ENCODE measurements around the gene TEX2. TPM values are rescaled to one million over a fixed set of nuclear protein-coding genes. Genes with fewer than 3 reads are reported as not detected.
"Not testable (repeated sequence)": the region's sequence is repeated elsewhere in the genome, so short reads cannot be mapped to it uniquely, and the experiment has no call there.

The TEX2 gene
- total and polyA plus RNA-seq, 4 experiments from 2014 or later, result 7.9 to 13.1 (median 10.7) TPM

DNA sequence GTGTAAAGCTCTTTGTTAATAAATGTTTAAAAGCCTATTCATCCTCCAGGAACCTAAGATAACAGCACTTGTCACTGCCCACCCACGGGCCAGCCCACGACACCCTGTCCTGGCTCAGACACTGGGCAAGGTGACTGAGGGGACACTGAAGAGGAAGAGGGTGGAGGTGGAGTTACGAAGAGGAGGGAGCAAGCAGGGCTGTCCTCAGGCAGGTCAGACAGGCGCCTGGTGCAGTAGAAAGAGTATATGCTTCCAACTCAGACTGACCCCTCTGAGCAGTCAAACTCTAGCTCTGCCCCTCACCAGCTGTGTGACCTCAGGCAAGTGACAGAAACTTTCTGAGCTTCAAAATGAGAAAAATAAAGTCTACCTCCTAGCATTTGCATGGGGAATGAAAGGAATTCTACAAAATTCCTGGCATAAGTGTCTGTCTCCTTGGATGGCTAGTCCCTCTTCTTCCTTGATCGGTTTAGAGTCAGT, 22.8 kb downstream of the TEX2 start:
- intact Hi-C loops (cut with micrococcal nuclease), result no loop called here
- no peak overlapping the region for H3K4me3 Mint-ChIP-seq
- no peak overlapping the region for H3K4me3 ChIP-seq (ENCODE audit: low read length in 2 of 2)
- H3K4me1 ChIP-seq (ENCODE audit: insufficient read depth, low read length), result no peaks in the 10 kb centered on the region
- H3K9me3 ChIP-seq (ENCODE audit: control insufficient read depth in 1 of 2, low read length in 2 of 2), result no peaks in the 10 kb centered on the region
- H3K27me3 Mint-ChIP-seq, result no peaks in the 10 kb centered on the region
- H3K27ac Mint-ChIP-seq, result no peak overlapping the region
- DNase-seq, result no peak
- ChIA-PET CTCF (ENCODE audit: partially characterized antibody) (no interaction called here), POLR2A (ENCODE audit: partially characterized antibody) (no interaction called here)
- H3K27ac ChIP-seq (ENCODE audit: low read depth, low read length), result no peak overlapping the region
- no peaks in the 10 kb centered on the region for H3K9me3 Mint-ChIP-seq
- no peaks in the 10 kb centered on the region for H3K36me3 ChIP-seq (ENCODE audit: insufficient read depth, low read length)
- no peaks in the 10 kb centered on the region for H3K36me3 Mint-ChIP-seq
- peaks cover 4 to 19% (median 8%) of the 10 kb centered on the region in 4 donors for H3K4me1 Mint-ChIP-seq
- no peaks in the 10 kb centered on the region for H3K27me3 ChIP-seq (ENCODE audit: insufficient read depth, low read length)

DNA sequence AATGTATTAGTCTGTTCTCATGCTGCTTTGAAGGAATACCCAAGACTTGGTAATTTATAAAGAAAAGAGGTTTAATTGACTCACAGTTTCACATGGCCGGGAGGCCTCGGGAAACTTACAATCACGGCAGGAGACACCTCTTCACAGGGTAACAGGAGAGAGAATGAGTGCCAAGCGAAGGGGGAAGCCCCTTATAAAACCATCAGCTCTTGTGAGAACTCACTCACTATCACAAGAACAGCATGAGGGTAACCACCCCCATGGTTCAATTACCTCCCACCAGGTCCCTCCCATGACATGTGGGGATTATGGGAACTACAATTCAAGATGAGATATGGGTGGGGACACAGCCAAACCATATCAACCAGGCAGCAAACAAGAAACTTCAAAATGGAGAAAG, 24.6 kb downstream of the TEX2 start:
- intact Hi-C loops (cut with micrococcal nuclease); H3K9me3 Mint-ChIP-seq; H3K27me3 ChIP-seq (ENCODE audit: insufficient read depth, low read length); CTCF ChIA-PET (ENCODE audit: partially characterized antibody); H3K27ac Mint-ChIP-seq; H3K27me3 Mint-ChIP-seq; DNase-seq; H3K36me3 ChIP-seq (ENCODE audit: insufficient read depth, low read length); H3K36me3 Mint-ChIP-seq; H3K4me1 ChIP-seq (ENCODE audit: insufficient read depth, low read length); H3K27ac ChIP-seq (ENCODE audit: low read depth, low read length); H3K4me3 ChIP-seq (ENCODE audit: low read length in 2 of 2); POLR2A ChIA-PET (ENCODE audit: partially characterized antibody); H3K4me3 Mint-ChIP-seq; H3K9me3 ChIP-seq (ENCODE audit: control insufficient read depth in 1 of 2, low read length in 2 of 2): not testable (repeated sequence)
- H3K4me1 Mint-ChIP-seq, result peaks cover 7 to 23% (median 9%) of the 10 kb centered on the region in 4 donors

DNA sequence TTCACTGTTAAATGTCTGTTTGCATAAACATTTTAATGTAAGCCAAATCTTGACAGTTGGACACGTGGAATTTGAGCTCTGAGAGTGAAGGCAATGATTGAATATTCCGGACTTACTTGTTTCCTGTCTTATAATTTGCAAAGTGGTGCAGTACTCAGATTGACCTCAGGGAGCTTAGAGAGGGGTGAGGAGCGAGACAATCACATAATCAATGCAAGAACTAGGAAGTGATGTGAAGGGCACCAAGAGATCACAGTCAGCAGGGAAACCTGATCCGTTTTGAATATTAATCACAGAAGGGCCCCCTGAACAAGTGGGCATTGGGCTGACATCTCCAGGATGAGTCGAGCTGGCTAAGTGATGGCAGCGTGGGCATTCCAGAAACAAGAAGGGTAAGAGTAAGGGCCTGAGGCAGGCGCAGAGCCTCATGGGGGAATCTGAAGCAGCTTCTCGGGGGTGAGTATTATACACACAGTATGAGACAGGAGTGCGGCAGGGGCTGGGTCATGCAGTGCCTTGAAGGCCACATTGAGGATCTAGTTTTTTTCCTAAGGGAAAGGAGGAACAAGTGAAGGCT, 26.1 kb downstream of the TEX2 start:
- CTCF ChIA-PET (ENCODE audit: partially characterized antibody), result no interaction called here
- H3K4me3 Mint-ChIP-seq, result no peak overlapping the region

DNA sequence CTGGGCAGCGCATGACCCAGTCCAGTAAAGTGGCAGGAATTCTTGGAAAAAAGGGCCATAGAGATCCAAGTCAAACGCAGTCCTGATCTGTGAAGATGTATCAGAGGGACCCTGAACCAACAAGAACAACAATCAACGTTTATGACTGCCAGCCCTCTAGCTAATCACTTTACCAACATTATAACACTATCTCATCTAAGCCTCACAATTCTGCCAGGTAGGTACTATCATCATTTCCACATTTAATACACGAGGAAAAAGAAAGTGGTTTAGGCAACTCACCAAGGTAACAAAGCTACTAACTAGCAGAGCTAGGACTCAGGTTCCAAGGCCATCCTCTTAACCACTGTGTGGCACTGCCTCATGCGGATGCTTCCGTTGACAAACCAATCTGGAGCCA, 28.1 kb downstream of the TEX2 start:
- H3K9me3 ChIP-seq (ENCODE audit: control insufficient read depth in 1 of 2, low read length in 2 of 2), result no peaks in the 10 kb centered on the region
- POLR2A ChIA-PET (ENCODE audit: partially characterized antibody), result no interaction called here
- DNase-seq, result no peak
- no peaks in the 10 kb centered on the region for H3K4me1 ChIP-seq (ENCODE audit: insufficient read depth, low read length)
- H3K4me3 ChIP-seq (ENCODE audit: low read length in 2 of 2), result no peak overlapping the region
- CTCF ChIA-PET (ENCODE audit: partially characterized antibody), result no interaction called here
- no peaks in the 10 kb centered on the region for H3K27me3 Mint-ChIP-seq
- no peak overlapping the region for H3K4me3 Mint-ChIP-seq
- no peak overlapping the region for H3K27ac Mint-ChIP-seq
- H3K36me3 ChIP-seq (ENCODE audit: insufficient read depth, low read length), result no peaks in the 10 kb centered on the region
- H3K36me3 Mint-ChIP-seq, result peaks cover 3% of the 10 kb centered on the region in 2 donors
- H3K4me1 Mint-ChIP-seq, result peaks cover 4 to 23% (median 7%) of the 10 kb centered on the region in 4 donors
- H3K27ac ChIP-seq (ENCODE audit: low read depth, low read length), result no peak overlapping the region
- intact Hi-C loops (cut with micrococcal nuclease), result no loop called here
- no peaks in the 10 kb centered on the region for H3K27me3 ChIP-seq (ENCODE audit: insufficient read depth, low read length)
- peaks cover 0 to 2% (median 0%) of the 10 kb centered on the region in 8 donors for H3K9me3 Mint-ChIP-seq

More for the DNA sequence above, 26.1 kb downstream of the TEX2 start:
- no peak overlapping the region for H3K27ac ChIP-seq (ENCODE audit: low read depth, low read length)
- peaks cover 4 to 23% (median 8%) of the 10 kb centered on the region in 4 donors for H3K4me1 Mint-ChIP-seq
- H3K36me3 ChIP-seq (ENCODE audit: insufficient read depth, low read length), result no peaks in the 10 kb centered on the region
- POLR2A ChIA-PET (ENCODE audit: partially characterized antibody), result no interaction called here
- H3K4me3 ChIP-seq (ENCODE audit: low read length in 2 of 2), result no peak overlapping the region
- intact Hi-C loops (cut with micrococcal nuclease), result no loop called here
- no peaks in the 10 kb centered on the region for H3K4me1 ChIP-seq (ENCODE audit: insufficient read depth, low read length)
- no peak overlapping the region for H3K27ac Mint-ChIP-seq
- H3K36me3 Mint-ChIP-seq, result peaks cover 3% of the 10 kb centered on the region in 2 donors
- no peaks in the 10 kb centered on the region for H3K27me3 Mint-ChIP-seq
- no peak for DNase-seq
- H3K27me3 ChIP-seq (ENCODE audit: insufficient read depth, low read length), result no peaks in the 10 kb centered on the region
- no peaks in the 10 kb centered on the region for H3K9me3 Mint-ChIP-seq
- H3K9me3 ChIP-seq (ENCODE audit: control insufficient read depth in 1 of 2, low read length in 2 of 2), result no peaks in the 10 kb centered on the region

DNA sequence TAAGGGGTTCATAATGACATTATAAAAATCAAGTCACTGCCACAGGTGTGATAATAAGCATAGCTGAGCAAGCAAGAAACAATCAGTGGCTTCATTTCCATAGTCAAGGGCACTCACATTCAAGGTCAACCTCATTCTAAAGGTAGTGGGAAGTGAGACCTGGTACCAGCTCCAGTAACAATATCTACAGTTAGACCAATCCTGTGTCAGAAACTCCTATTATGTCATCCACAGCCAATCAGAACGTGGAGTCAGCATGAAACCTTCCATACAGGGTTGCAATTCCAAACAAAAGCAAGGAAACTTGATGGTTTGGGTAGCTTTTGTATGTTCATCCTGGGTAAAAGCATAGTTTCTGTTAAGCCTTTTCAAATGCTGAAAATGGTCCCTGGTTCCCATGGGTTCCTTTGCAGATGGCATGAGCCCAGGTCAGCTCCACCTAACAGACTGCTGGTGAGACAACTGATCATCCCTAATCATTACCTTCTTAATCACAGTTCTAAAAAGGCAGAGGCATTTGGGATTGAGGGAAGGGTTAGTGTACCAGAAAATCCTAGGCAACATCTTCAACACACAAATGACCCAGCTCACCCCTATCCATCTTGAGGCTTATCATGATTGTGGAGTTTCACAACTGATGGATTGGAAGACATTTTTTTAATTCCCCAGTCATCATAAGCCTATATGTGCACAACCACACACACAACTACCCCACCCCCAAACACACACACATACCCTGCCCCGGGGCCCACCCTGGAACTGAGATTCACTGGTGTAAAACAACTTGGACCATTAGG, 30.4 kb downstream of the TEX2 start:
- Histone ChIP-seq H3K9me3 (ENCODE audit: control insufficient read depth in 1 of 2, low read length in 2 of 2) (no peaks in the 10 kb centered on the region), H3K36me3 (ENCODE audit: insufficient read depth, low read length) (no peaks in the 10 kb centered on the region), H3K4me3 (ENCODE audit: low read length in 2 of 2) (no peak overlapping the region), H3K4me1 (ENCODE audit: insufficient read depth, low read length) (no peaks in the 10 kb centered on the region), H3K27ac (ENCODE audit: low read depth, low read length) (no peak overlapping the region), H3K27me3 (ENCODE audit: insufficient read depth, low read length) (no peaks in the 10 kb centered on the region)
- H3K4me1 Mint-ChIP-seq, result peaks cover 3 to 16% (median 4%) of the 10 kb centered on the region in 4 donors
- intact Hi-C loops (cut with micrococcal nuclease), result no loop called here
- ChIA-PET POLR2A (ENCODE audit: partially characterized antibody) (no interaction called here), CTCF (ENCODE audit: partially characterized antibody) (no interaction called here)
- H3K27ac Mint-ChIP-seq, result no peak overlapping the region
- DNase-seq, result no peak
- no peak overlapping the region for H3K4me3 Mint-ChIP-seq
- H3K27me3 Mint-ChIP-seq, result no peaks in the 10 kb centered on the region
- peaks cover 0 to 2% (median 0%) of the 10 kb centered on the region in 8 donors for H3K9me3 Mint-ChIP-seq
- H3K36me3 Mint-ChIP-seq, result peaks cover 3% of the 10 kb centered on the region in 2 donors

DNA sequence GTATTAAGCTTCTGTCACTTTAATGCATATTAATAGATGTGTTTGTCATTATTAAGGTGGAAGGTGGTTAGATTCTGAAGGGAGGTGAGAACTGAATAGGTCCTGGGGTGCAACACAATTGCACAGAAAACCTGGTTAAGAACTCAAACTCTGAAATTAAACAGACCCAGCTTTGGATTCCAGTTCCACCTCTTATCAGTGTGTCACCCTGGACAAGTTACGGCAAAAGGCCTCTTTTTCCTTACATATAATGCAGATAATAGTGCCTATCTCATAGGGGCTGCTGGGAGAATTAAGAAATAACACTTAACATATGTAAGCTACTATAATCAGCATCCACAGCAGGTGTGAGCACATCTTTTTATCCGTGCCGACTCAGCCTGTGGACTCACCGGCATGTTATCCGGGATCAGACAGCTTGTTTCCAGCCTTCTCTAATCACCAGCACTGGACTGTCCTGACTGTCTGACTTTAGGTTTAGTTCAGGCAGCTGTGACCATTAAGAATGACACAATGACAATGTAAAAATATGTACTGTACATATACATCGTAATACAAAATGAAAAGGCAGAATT, 31.4 kb downstream of the TEX2 start:
- intact Hi-C loops (cut with micrococcal nuclease), result no loop called here

DNA sequence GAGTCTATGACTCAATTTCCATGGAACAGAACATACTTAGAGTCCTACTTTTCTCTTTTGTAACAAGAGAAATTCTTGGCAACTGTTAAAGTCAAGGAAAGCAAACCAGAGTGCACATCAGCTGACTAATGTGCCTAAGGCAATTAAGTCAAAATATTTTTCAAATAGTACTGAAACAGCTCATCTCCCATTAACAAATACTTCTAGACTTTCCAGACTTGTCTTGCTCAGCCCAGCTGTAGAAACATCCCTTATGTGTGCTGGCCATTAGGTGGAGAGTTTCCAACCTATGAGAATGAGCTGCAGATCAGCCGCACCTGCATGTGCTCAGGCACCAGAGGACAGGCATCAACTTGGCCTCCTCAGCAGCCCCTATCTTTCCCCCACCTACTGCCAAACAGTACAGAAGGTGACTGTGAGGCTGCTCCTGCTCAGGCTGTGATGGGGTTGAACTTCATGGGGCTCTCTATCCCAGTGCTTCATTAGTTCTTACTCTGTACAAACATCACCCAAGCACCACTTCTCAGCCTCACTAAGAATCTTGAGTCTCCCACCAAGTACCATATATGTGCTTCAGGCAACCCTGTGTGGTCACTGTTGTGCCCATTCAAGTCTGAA, 32.2 kb downstream of the TEX2 start:
- CTCF ChIA-PET (ENCODE audit: partially characterized antibody), result no interaction called here
- Mint-ChIP-seq H3K4me3 (no peak overlapping the region), H3K27me3 (no peaks in the 10 kb centered on the region), H3K36me3 (peaks cover 3% of the 10 kb centered on the region in 2 donors), H3K27ac (peak overlapping the region in 2 of 7 donors; percentile 19 to 23), H3K4me1 (peaks cover 0 to 4% (median 3%) of the 10 kb centered on the region in 4 donors), H3K9me3 (peaks cover 0 to 2% (median 0%) of the 10 kb centered on the region in 8 donors)
- Histone ChIP-seq H3K27me3 (ENCODE audit: insufficient read depth, low read length) (no peaks in the 10 kb centered on the region), H3K4me3 (ENCODE audit: low read length in 2 of 2) (no peak overlapping the region), H3K9me3 (ENCODE audit: control insufficient read depth in 1 of 2, low read length in 2 of 2) (no peaks in the 10 kb centered on the region), H3K36me3 (ENCODE audit: insufficient read depth, low read length) (no peaks in the 10 kb centered on the region), H3K27ac (ENCODE audit: low read depth, low read length) (no peak overlapping the region), H3K4me1 (ENCODE audit: insufficient read depth, low read length) (no peaks in the 10 kb centered on the region)
- no peak for DNase-seq
- POLR2A ChIA-PET (ENCODE audit: partially characterized antibody), result interaction anchor here (0.6 to 0.7 kb wide), 2 partner anchors 13 to 86 kb away, joined by 3 read pairs; no protein-coding TSS in a partner anchor
- intact Hi-C loops (cut with micrococcal nuclease), result no loop called here

More for the DNA sequence above, 31.4 kb downstream of the TEX2 start:
- Histone ChIP-seq H3K4me3 (ENCODE audit: low read length in 2 of 2) (no peak overlapping the region), H3K4me1 (ENCODE audit: insufficient read depth, low read length) (no peaks in the 10 kb centered on the region), H3K27ac (ENCODE audit: low read depth, low read length) (no peak overlapping the region), H3K9me3 (ENCODE audit: control insufficient read depth in 1 of 2, low read length in 2 of 2) (no peaks in the 10 kb centered on the region), H3K36me3 (ENCODE audit: insufficient read depth, low read length) (no peaks in the 10 kb centered on the region), H3K27me3 (ENCODE audit: insufficient read depth, low read length) (no peaks in the 10 kb centered on the region)
- H3K9me3 Mint-ChIP-seq, result peaks cover 0 to 2% (median 0%) of the 10 kb centered on the region in 8 donors
- peaks cover 0 to 6% (median 3%) of the 10 kb centered on the region in 4 donors for H3K4me1 Mint-ChIP-seq
- CTCF ChIA-PET (ENCODE audit: partially characterized antibody), result no interaction called here
- H3K27me3 Mint-ChIP-seq, result no peaks in the 10 kb centered on the region
- H3K36me3 Mint-ChIP-seq, result peaks cover 3% of the 10 kb centered on the region in 2 donors
- POLR2A ChIA-PET (ENCODE audit: partially characterized antibody), result interaction anchor here (0.7 kb wide), 1 partner anchor 86 kb away, joined by 3 read pairs; no protein-coding TSS in a partner anchor
- H3K4me3 Mint-ChIP-seq, result no peak overlapping the region
- DNase-seq, result no peak
- no peak overlapping the region for H3K27ac Mint-ChIP-seq
